HG02763 (cell line): ENCODE measurements around the gene NOS3.

Source experiments
- ATAC-seq: cut with Tn5 transposase; IDR thresholded peaks from one replicate; pipeline ENCODE4 v1.9.1; 2021; ENCODE audit warnings: mild to moderate bottlenecking, moderate library complexity; ENCODE audit not compliant: unreplicated experiment

NOS3 gene

GRCh38 chr7:150951521-150951920 lies 39.3 kb upstream of the NOS3 start:
- ATAC-seq = no peak

GRCh38 chr7:150952331-150953050 lies 38.3 kb upstream of the NOS3 start:
- ATAC-seq = no peak

DNA sequence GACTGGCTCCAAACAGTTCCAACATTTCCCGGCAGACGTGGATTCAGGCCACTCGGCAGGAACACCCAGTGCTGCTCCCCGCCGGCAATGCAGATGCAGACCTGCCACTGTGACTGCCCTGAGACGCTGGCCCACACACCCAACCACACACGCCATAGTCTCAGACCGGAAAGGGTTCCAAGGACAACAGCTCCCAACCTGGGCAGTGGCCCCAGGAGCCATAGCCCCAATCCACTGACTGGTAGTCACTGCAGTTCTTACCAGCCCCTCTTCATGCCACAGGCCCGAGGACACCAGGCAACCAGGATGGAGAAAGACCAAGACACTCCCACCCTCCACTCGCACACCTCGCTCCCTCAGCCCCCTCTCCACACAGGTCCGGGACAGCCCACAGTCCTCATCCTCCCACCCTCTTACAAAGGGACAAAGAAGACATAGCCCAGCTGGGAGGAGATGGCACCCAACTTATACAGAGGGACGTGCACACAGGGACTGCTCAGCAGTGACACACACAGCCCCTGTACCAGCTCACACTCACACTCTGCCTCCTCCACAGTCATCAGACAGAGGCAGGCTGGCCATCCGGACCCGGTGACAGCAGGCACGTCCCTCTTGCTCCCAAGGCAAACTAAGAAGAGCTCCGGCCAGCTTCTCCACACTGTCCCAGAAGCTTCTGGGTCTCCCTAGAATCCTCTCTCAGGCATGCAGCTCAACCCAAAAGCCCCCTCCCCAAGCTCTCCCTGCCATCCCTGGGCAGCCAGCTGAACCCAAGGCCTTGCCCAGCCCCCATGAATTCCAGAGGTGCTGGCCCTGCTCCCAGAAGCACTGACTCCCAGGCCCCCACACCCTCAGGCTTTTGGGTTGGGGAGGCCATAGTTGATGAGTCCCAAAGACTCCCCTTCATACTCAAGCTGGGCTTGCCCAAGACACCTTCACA lies 37.5 kb upstream of the NOS3 start:
- no peak for ATAC-seq

GRCh38 chr7:150954201-150954985 lies 36.4 kb upstream of the NOS3 start:
- no peak for ATAC-seq

- ATAC-seq = no peak
Observed at GRCh38 chr7:150954986-150955518, 35.8 kb upstream of the NOS3 start.

- ATAC-seq = no peak
Observed at GRCh38 chr7:150955519-150956394, 35.1 kb upstream of the NOS3 start.

DNA sequence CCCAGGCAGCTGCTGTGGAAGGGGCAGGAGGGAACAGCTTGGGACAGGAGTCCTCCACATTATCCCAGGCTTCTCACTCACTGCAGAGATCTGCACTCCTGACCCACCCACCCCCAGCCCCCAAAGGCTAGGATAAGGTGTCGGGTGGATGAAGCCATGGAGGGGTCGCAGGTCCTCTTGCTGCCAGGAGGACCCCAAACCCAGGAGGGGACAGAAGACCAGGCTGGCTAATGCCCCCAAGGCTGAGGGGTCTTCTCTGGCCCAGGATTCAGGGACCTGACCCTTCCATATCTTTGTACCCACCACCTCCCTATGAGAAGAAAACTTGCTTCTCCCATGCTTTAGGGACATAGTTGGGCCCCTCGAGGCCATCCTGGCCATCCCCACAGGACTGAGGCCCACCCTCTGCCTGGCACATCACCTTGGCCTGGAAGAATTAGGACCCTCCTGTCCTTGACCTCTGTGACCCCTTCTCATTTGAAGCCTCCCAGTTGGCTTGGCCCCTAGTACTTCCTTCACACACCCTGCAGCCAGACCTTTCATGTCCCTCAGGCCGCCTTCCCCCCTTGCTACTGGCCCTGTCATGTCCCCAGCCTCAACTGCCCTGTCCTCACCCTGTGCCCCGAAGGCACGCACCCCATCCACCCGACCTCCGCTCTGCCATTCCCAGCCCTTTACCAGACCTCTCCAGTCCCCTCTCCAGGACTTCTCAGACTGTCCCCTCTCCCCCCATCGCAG lies 34.3 kb upstream of the NOS3 start:
- no peak for ATAC-seq

DNA sequence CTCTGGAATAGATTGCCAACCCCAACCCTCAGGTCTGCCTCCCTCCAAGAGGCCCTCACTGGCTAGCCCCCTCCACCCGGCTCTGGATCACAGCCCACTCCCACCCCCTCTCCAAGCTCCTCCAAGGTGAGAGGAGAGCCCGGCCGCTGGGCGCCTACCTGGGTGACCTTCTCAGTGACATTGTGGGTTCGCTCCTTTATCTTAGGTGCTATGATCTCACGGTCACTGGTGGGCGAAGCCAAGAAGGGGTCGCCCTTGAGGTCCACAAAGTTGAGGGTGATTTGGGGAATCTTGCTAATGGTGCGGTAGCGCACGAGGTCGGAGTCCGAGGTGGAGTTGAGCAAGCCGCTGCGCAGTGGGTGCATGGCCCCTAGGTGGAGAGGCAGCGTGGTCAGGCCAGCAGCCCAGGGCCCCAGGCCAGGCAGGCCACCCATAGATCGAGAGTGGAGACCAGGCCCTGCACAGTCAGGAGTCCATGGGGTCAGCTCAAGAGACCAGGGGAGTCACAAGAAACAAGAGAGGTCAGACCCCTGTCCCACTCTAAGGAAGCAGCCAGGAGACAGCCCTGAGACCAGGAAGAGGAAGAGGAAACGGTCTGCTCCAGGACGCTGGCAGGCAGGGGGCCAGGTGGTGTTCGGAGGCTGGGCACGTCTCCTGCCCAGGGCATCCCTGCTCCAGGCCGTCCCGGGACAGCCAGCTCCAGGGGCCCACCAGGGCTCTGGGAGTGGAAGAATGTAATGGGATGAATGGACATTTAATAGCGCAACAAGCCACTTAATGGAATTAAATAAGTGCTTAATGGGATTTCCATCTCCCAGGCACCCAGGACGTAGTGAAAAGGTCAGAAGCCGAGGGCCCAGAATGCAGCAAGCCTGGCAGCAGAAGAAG lies 33.4 kb upstream of the NOS3 start:
- ATAC-seq = no peak

DNA sequence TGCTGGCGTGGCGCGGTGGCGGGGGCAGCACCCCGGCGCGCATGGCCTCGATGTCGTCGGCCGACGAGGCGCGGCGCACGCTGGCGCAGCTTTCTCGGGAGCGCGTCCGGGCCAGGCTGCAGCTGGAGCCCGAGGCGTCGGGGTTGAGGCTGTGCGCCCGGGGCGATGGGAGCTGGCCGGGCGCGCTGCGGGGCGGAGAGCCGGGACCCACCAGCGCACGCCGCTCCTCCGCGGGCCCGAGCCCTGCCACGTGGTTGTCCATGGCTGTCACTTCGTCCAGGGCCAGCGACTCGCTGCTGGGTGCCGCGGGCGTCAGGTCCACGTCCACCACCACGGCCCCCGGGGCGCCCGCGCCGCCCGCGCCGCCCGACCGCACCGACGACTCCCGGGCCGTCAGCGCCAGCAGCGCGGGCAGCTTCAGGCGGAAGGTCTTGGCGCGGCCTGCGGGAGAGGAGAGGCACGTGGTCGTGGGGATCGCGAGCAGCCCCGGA lies 32.7 kb upstream of the NOS3 start:
- no peak for ATAC-seq

DNA sequence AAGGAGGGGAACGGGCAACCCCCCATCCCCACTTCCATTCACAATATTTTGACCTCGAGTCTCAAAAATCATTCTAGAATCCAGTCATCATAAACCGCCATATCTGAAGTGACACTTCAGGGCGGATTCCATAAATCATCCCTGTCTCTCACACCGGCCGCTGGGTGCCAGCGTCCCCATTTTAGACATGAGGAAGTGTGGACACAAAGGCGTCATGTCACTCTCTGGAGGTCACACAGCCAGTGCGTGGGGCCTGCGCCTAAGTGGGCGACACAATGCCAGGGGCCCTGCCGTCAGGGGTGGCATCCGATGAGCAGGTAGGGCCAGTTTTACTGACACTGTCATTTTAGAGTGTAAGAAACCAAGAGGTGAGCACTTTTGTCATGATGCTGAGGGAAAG lies 32.2 kb upstream of the NOS3 start:
- no peak for ATAC-seq

DNA sequence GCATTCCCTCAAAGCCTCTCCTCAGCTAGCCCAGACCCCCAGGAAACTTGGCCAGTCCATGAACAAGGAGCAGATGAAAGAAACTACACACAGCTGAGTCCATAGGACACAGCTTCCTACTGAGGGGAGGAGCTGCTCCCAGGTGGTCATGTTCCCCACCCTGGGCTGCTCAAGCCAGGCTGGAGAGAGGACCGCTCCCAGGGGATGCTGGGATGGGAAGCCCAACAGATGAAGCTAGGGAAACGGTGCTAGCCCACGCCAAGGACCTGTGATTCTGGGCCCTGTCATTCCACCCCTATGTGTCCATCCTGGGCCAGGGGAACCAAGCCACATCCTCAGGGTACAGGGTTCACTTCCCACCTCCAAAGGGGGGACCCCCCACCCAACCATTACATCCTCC lies 31.7 kb upstream of the NOS3 start:
- no peak for ATAC-seq

DNA sequence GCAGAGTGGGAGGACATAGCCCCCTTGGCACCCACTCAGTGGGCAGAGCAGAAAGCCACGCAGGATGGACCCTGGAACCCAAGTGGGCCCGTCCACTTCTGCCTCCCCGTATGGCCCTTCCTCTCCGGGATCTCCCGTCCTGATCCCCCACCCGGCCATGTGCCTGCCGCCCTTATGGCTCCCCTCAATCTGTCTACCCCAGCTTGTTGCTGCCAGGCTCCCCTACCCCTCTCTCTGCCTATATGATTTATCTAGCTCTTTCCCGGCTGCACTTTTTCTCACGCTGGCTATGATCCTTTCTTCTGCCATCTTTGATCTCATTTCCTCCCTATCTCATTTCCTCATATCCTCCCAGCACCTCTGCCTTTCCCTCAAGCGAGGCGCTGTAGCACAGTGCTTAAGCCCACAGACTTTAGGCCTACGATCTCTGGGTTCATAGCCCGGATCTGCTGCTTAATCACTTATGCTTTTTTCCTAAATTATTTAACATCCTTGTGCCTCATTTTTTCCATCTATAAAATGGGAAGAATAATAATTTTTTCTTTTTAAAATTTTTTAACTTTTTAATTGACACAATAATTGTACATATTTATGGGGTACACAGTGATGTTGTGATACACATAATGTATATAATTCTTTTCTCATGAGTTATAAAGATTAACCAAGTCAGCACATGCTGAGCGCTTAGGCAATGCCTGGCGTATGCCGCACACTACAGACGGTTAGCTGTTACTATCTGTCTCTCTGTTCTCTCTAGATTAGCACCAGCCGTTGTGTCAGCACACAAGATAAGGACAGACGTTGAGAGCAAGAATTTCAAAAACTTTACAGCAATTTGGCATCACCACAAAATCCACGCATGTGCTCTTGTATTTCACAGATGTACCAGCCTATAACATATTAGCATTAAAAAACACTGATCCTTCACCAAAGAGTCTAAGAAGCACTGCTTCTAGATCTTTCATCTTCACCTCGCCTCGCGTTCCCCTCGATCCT lies 30.8 kb upstream of the NOS3 start:
- ATAC-seq = no peak

GRCh38 chr7:150961510-150962289 lies 29.1 kb upstream of the NOS3 start:
- ATAC-seq = no peak

DNA sequence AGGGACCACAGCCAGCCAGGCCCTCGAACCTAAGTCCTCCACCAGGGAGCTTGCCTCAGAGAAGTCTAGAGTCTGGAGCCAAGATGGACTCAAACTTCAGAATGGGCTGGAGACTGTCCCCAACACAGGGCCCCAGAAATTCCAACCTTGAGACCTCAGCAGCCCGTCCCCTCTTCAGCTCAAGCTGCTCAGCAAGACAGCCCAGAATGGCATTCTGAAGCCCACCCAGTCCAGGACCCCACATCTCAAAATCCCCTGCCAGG lies 28.6 kb upstream of the NOS3 start:
- ATAC-seq = no peak

- ATAC-seq = no peak
Observed at GRCh38 chr7:150962553-150963399, 28.0 kb upstream of the NOS3 start.
